HepG2 (cell line): ENCODE measurements around the gene BCAS3. TPM values are rescaled to one million over a fixed set of nuclear protein-coding genes. Genes with fewer than 3 reads are reported as not detected.

ENCODE experiments used
- AHR ChIP-seq: IDR thresholded peaks from 2 replicates; pipeline ENCODE4 v1.6.1; 2018; ENCODE audit warnings: missing genetic modification reagents, missing compliant biosample characterization
- AKAP8 ChIP-seq: sonication (generic); formaldehyde crosslinking; IDR thresholded peaks from 2 replicates; pipeline ENCODE4 v1.5.1; 2020; ENCODE audit warnings: mild to moderate bottlenecking, missing genetic modification reagents
- AKNA ChIP-seq: sonication (generic); formaldehyde crosslinking; IDR thresholded peaks from 2 replicates; pipeline ENCODE4 v1.4.0; 2020; ENCODE audit warnings: missing genetic modification reagents, borderline replicate concordance
- BATF2 ChIP-seq: sonication (generic); formaldehyde crosslinking; IDR thresholded peaks from 2 replicates; pipeline ENCODE4 v1.8.0; 2022; ENCODE audit warnings: mild to moderate bottlenecking, missing genetic modification reagents, moderate library complexity
- CBX1 ChIP-seq: IDR thresholded peaks from one replicate; pipeline ENCODE4 v1.6.1; 2016; ENCODE audit warnings: antibody characterized with exemption, low read depth
- FLYWCH1 ChIP-seq: sonication (generic); formaldehyde crosslinking; IDR thresholded peaks from 2 replicates; pipeline ENCODE4 v1.8.1; 2023; ENCODE audit warnings: mild to moderate bottlenecking, missing genetic modification reagents
- HINFP ChIP-seq: sonication (generic); formaldehyde crosslinking; IDR thresholded peaks from 2 replicates; pipeline ENCODE4 v1.4.0; 2020; ENCODE audit warnings: low read depth, mild to moderate bottlenecking, missing genetic modification reagents
- JDP2 ChIP-seq: sonication (generic); formaldehyde crosslinking; IDR thresholded peaks from 2 replicates; pipeline ENCODE4 v1.8.1; 2022; ENCODE audit warnings: missing genetic modification reagents, borderline replicate concordance
- KLF16 ChIP-seq, 2 experiments: sonication (generic) in 1 of 2; formaldehyde crosslinking in 1 of 2; IDR thresholded peaks; 2 replicates each; pipeline versions ENCODE4 v1.6.1 to v1.8.0; 2016 to 2023; ENCODE audit warnings: missing genetic modification reagents in 2 of 2, missing compliant biosample characterization in 1 of 2
- LBX2 ChIP-seq: sonication (generic); formaldehyde crosslinking; IDR thresholded peaks from 2 replicates; pipeline ENCODE4 v1.5.0; 2020; ENCODE audit warnings: missing genetic modification reagents, mild to moderate bottlenecking, borderline replicate concordance
- MAFK ChIP-seq, 2 experiments: IDR thresholded peaks in 1 of 2; conservative IDR thresholded peaks in 1 of 2; 2 replicates each; pipeline ENCODE4 v1.6.1; 2011; ENCODE audit warnings: improper control_type of control experiment in 2 of 2, low read length in 2 of 2
- SOX5 ChIP-seq: IDR thresholded peaks from 2 replicates; pipeline ENCODE4 v1.6.1; 2016; ENCODE audit warnings: borderline replicate concordance
- U2AF2 ChIP-seq: fragments of 200-400 bp; formaldehyde crosslinking; IDR thresholded peaks from 2 replicates; pipeline ENCODE4 v1.6.1; 2017; ENCODE audit warnings: low read depth, mild to moderate bottlenecking, low read length
- ZBTB44 ChIP-seq: sonication (generic); formaldehyde crosslinking; IDR thresholded peaks from 2 replicates; pipeline ENCODE4 v1.4.0; 2020; ENCODE audit warnings: missing genetic modification reagents
- ZFP82 ChIP-seq: sonication (generic); formaldehyde crosslinking; IDR thresholded peaks from 2 replicates; pipeline ENCODE4 v1.5.1; 2020; ENCODE audit warnings: mild to moderate bottlenecking, missing genetic modification reagents, borderline replicate concordance
- ZNF713 ChIP-seq: sonication (generic); formaldehyde crosslinking; IDR thresholded peaks from 2 replicates; pipeline ENCODE4 v1.4.0; 2020; ENCODE audit warnings: mild to moderate bottlenecking, missing genetic modification reagents
- ZNF720 ChIP-seq: sonication (generic); formaldehyde crosslinking; IDR thresholded peaks from 2 replicates; pipeline ENCODE4 v1.4.0; 2020; ENCODE audit warnings: missing genetic modification reagents
- ZNF746 ChIP-seq: sonication (generic); formaldehyde crosslinking; IDR thresholded peaks from 2 replicates; pipeline ENCODE4 v1.8.0; 2022; ENCODE audit warnings: mild to moderate bottlenecking, missing genetic modification reagents
- ZNF883 ChIP-seq: sonication (generic); formaldehyde crosslinking; IDR thresholded peaks from 2 replicates; pipeline ENCODE4 v1.5.1; 2020; ENCODE audit warnings: mild to moderate bottlenecking, missing genetic modification reagents; ENCODE audit errors: not compliant biosample characterization
- polyA plus RNA-seq, 8 experiments: library from polyadenylated mRNA; depleted of rRNA in 3 of 8; stranded (reverse) in 7 of 8; unstranded in 1 of 8; fragments of >200 nt; fragmentation: Illumina TruSeq in 4 of 8; extraction: Trizol in 4 of 8; gene quantifications; 2 replicates each; pipeline versions ENCODE4 v1.2.1 to v1.2.3, GENCODE V29; 2011 to 2016; ENCODE audit warnings: low read depth in 4 of 8, missing spikeins in 1 of 8, mixed read lengths in 1 of 8; ENCODE audit not compliant: insufficient read depth in 1 of 8
- total RNA-seq, 5 experiments: library from RNA; depleted of rRNA; stranded (reverse); fragments of >200 nt; fragmentation: Illumina TruSeq; extraction: Trizol; gene quantifications; 2 replicates each; pipeline ENCODE4 v1.2.3, GENCODE V29; 2016; ENCODE audit warnings: low read depth in 1 of 5

BCAS3 gene
- total and polyA plus RNA-seq, 2 of the 13 experiments (the other 11 are each of a cell fraction or from before 2014, with no cell fraction given) = 10.7 to 11.2 TPM

- TF ChIP-seq ZBTB44 (no peak), ZNF713 (no peak), HINFP (no peak), BATF2 (CRISPR knock-in tag) (no peak), SOX5 (CRISPR knock-in tag) (0 out of 2 replicates have a peak, but pooled peaks have one; percentile 14), ZNF746 (CRISPR knock-in tag) (no peak; the same call in 1 of the 2 replicates), CBX1 (no peak), AKNA (CRISPR knock-in tag) (no peak), AKAP8 (CRISPR knock-in tag) (no peak), KLF16 (CRISPR knock-in tag; IDR thresholded peaks at IDR 0.05) (no peak), U2AF2 (no peak), AHR (CRISPR knock-in tag) (no peak), JDP2 (CRISPR knock-in tag) (no peak), ZNF883 (CRISPR knock-in tag) (no peak), ZNF720 (CRISPR knock-in tag) (no peak), ZFP82 (CRISPR knock-in tag) (no peak), LBX2 (CRISPR knock-in tag) (no peak), FLYWCH1 (CRISPR knock-in tag) (no peak), MAFK (conservative IDR thresholded peaks at IDR 0.05 in 1 of 2, IDR thresholded peaks at IDR 0.05 in 1 of 2; ENCODE audit: low read length in 2 of 2) (no peak)
Measured at GRCh38 chr17:61379457-61380216, 702.0 kb downstream of the BCAS3 start (continued).
